ENCODE results near the gene DNAI2. TPM values are rescaled to one million over a fixed set of nuclear protein-coding genes. Genes with fewer than 3 reads are reported as not detected.

DNAI2 gene
- total and polyA plus RNA-seq, 3 donors from 2014 or later = 19.6 to 80.5 (median 26.9) TPM

DNA sequence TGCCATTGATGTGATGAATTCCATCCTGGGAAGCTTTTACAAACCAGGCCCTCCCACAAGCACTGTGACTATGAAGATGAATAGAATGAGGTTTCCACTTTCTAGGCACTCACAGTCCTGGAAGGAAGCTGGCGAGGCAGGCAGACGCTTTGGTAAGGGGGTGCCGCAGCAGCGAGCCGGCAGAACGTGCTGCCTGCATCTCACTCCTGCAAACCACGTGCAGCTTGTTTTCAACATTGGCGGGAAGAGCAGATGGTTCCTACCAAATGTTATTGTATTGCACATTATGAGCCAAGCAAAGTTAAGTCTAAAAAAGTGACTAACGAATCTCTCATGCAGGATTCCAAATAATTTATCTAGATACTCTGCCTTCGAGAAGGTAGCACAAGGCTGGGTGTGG, 3.7 kb upstream of the DNAI2 start:
- Histone ChIP-seq H3K4me3 (no peak overlapping the region), H3K27ac (no peak overlapping the region), H3K36me3 (ENCODE audit: low read depth, missing control alignments) (no peaks in the 10 kb centered on the region), H3K27me3 (no peaks in the 10 kb centered on the region), H3K9me3 (no peaks in the 10 kb centered on the region), H3K4me1 (peaks cover 9% of the 10 kb centered on the region)
- DNase-seq = no peak
- intact Hi-C loops (cut with DNase I; ENCODE audit: low total_unique reads) = no loop called here
- no peak for TF ChIP-seq POLR2A (IDR thresholded peaks at IDR 0.05)
- TF ChIP-seq, protein P1, sequence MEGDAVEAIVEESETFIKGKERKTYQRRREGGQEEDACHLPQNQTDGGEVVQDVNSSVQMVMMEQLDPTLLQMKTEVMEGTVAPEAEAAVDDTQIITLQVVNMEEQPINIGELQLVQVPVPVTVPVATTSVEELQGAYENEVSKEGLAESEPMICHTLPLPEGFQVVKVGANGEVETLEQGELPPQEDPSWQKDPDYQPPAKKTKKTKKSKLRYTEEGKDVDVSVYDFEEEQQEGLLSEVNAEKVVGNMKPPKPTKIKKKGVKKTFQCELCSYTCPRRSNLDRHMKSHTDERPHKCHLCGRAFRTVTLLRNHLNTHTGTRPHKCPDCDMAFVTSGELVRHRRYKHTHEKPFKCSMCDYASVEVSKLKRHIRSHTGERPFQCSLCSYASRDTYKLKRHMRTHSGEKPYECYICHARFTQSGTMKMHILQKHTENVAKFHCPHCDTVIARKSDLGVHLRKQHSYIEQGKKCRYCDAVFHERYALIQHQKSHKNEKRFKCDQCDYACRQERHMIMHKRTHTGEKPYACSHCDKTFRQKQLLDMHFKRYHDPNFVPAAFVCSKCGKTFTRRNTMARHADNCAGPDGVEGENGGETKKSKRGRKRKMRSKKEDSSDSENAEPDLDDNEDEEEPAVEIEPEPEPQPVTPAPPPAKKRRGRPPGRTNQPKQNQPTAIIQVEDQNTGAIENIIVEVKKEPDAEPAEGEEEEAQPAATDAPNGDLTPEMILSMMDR (IDR thresholded peaks at IDR 0.05) = no peak
- 55 to 59% methylated on average over 10 of the region's 10 CpGs for WGBS, 2 donors

DNA sequence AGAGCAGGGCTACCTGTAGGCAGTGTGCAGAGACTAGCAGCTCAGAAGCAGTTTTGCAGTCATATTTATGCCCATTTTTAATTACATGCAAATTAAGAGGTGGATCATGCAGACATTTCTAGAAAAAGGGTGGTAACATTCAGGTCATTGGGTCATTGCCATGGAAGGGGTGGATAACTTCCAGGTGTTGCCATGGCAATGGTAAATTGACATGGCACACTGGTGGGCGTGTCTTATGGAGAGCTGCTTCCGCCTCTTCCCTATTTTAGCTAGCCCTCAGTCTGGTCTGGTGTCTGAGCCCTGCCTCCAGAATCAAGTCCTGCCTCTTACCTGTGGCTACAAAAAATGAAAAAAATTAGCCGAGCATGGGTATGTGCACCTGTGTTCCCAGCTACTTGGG, 2.8 kb upstream of the DNAI2 start:
- intact Hi-C loops (cut with DNase I; ENCODE audit: low total_unique reads) = no loop called here
- Histone ChIP-seq H3K9me3 (no peaks in the 10 kb centered on the region), H3K27ac (no peak overlapping the region), H3K36me3 (ENCODE audit: low read depth, missing control alignments) (no peaks in the 10 kb centered on the region), H3K27me3 (no peaks in the 10 kb centered on the region), H3K4me3 (no peak overlapping the region), H3K4me1 (peaks cover 15% of the 10 kb centered on the region)
- no peak for DNase-seq
- WGBS, 2 donors = 92 to 93% methylated on average over 3 of the region's 3 CpGs
- no peak for TF ChIP-seq POLR2A (IDR thresholded peaks at IDR 0.05)
- TF ChIP-seq, protein P1 (IDR thresholded peaks at IDR 0.05) = no peak

DNA sequence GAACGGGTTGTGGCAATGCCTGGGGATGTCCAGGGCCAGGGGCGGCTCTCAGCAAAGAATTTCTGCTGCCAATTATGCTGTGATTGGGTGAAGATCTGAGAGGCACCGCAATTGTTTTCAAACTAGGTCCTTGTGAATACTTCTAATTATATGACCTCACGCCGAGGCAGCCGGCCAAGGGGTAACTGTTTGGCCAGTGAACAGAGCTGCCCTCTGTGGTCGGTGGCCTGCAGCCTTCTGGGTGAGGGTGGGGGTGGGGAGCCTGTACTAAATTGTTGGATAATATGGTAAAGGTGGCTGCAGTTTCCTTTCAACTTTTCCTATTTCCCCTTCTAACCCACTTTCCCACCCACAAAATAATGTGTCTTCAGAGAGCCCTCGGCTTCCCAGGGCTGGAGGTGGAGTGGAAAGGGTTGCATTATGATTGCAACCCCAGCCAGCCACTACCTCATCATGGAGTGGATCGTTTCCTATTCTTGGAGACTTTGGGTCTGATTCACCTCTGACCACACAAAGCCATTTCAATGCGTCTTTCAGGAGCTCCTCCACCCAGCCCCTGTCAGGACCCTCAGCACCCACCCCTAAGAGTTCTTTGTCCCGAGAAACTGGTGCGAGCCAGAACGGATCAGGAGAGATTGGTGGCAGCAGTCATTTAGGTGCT, 2.0 kb upstream of the DNAI2 start:
- Histone ChIP-seq H3K9me3 (no peaks in the 10 kb centered on the region), H3K36me3 (ENCODE audit: low read depth, missing control alignments) (no peaks in the 10 kb centered on the region), H3K4me1 (peaks cover 23% of the 10 kb centered on the region), H3K4me3 (no peak overlapping the region), H3K27me3 (no peaks in the 10 kb centered on the region), H3K27ac (no peak overlapping the region)
- DNase-seq = no peak
- 71 to 83% methylated on average over 13 of the region's 13 CpGs for WGBS, 2 donors
- no peak for TF ChIP-seq POLR2A (IDR thresholded peaks at IDR 0.05)
- TF ChIP-seq, protein P1 (IDR thresholded peaks at IDR 0.05) = no peak
- intact Hi-C loops (cut with DNase I; ENCODE audit: low total_unique reads) = no loop called here

DNA sequence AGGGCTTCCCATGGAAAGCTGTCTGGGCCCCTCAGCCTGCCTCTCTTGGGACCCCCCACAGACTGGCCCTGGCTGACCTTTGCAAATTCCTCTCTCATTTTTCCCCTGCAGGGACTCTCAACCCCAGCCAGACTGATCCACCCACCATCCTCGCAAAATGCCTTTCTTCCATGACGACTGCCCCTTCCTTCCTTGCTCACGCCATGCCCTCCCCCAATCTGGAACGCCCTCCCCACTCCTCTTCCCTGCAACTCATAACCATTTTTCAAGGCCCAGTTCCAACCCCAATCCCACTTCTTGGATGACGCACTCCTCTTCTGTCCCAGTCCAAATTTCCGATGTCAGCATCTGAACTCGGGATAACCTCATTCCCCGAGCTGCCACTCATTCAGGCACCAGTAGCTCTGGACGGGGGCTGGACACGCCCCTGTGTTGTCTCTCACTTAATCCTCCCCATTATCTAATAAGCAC, 1.3 kb upstream of the DNAI2 start:
- peaks cover 28% of the 10 kb centered on the region for H3K4me1 ChIP-seq
- no peak overlapping the region for H3K4me3 ChIP-seq
- H3K36me3 ChIP-seq (ENCODE audit: low read depth, missing control alignments) = no peaks in the 10 kb centered on the region
- no peaks in the 10 kb centered on the region for H3K27me3 ChIP-seq
- TF ChIP-seq, protein P1 (IDR thresholded peaks at IDR 0.05) = no peak
- TF ChIP-seq POLR2A (IDR thresholded peaks at IDR 0.05) = no peak
- no peak for DNase-seq
- 46 to 68% methylated on average over 10 of the region's 10 CpGs for WGBS, 2 donors
- H3K9me3 ChIP-seq = no peaks in the 10 kb centered on the region
- intact Hi-C loops (cut with DNase I; ENCODE audit: low total_unique reads) = no loop called here
- no peak overlapping the region for H3K27ac ChIP-seq

All from testis (tissue), 3 donors.